GM21360 (cell line): ENCODE measurements around the gene KCNQ1.

Source experiments
- ATAC-seq: cut with Tn5 transposase; IDR thresholded peaks from one replicate; pipeline ENCODE4 v1.9.1; 2021; ENCODE audit warnings: mild to moderate bottlenecking, moderate library complexity; ENCODE audit not compliant: unreplicated experiment

The KCNQ1 gene

GRCh38 chr11:2769409-2770095 lies 324.7 kb downstream of the KCNQ1 start:
- no peak for ATAC-seq

- no peak for ATAC-seq
Measured at GRCh38 chr11:2770096-2770751, 325.4 kb downstream of the KCNQ1 start.

GRCh38 chr11:2770761-2771301 lies 326.0 kb downstream of the KCNQ1 start:
- no peak for ATAC-seq

GRCh38 chr11:2771758-2772466 lies 327.1 kb downstream of the KCNQ1 start:
- ATAC-seq, result no peak

- ATAC-seq, result no peak
Measured at GRCh38 chr11:2772544-2773031, 327.8 kb downstream of the KCNQ1 start.

GRCh38 chr11:2774173-2775082 lies 329.6 kb downstream of the KCNQ1 start:
- ATAC-seq, result no peak

- ATAC-seq, result no peak
Measured at GRCh38 chr11:2775083-2775625, 330.3 kb downstream of the KCNQ1 start.

- no peak for ATAC-seq
Measured at GRCh38 chr11:2775626-2776350, 331.0 kb downstream of the KCNQ1 start.

- ATAC-seq, result no peak
Measured at GRCh38 chr11:2776351-2777061, 331.7 kb downstream of the KCNQ1 start.

- ATAC-seq, result no peak
Measured at GRCh38 chr11:2777386-2777785, 332.6 kb downstream of the KCNQ1 start.

- ATAC-seq, result no peak
Measured at GRCh38 chr11:2777871-2778629, 333.2 kb downstream of the KCNQ1 start.

- no peak for ATAC-seq
Measured at GRCh38 chr11:2778630-2779498, 334.1 kb downstream of the KCNQ1 start.

- no peak for ATAC-seq
Measured at GRCh38 chr11:2779499-2779980, 334.7 kb downstream of the KCNQ1 start.

- ATAC-seq, result no peak
Measured at GRCh38 chr11:2779981-2780849, 335.4 kb downstream of the KCNQ1 start.

GRCh38 chr11:2780850-2781407 lies 336.1 kb downstream of the KCNQ1 start:
- no peak for ATAC-seq
